22Rv1 (cell line): ENCODE data around the gene SEC16A.

Experiments used
- H3K27ac ChIP-seq: fragments of 450-650 bp; 2 replicates; pipeline ENCODE4 v1.5.1; 2017
- CTCF ChIP-seq: fragments of 450-650 bp; IDR thresholded peaks from 2 replicates; pipeline ENCODE4 v1.5.1; 2017; ENCODE audit warnings: mild to moderate bottlenecking
- ZFX ChIP-seq: fragments of 450-650 bp; IDR thresholded peaks from 2 replicates; pipeline ENCODE4 v1.6.1; 2017; ENCODE audit warnings: antibody characterized with exemption, borderline replicate concordance

The SEC16A gene

DNA sequence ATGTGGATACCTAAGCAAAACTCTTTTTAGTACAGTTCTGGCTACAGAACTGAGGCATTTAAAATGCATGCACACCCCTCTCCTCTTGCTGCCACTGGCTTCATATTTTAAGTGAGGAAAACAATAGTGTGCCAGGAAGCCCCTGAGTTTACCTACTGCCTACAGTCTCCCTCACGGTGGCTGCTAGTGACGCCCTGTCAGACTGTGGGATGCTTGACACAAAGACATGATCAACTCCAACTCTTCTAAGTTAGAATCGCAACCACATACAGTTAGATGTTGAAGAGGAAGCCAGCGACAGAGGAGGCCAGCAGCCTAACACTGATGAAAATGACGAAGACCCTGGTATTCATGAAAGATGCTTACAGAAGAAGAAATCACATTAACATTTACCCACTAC, 1.3 kb downstream of the SEC16A start:
- no peak for TF ChIP-seq ZFX
- no peak for TF ChIP-seq CTCF
- peak overlapping the region; percentile 97; the same call in 1 of the 2 replicates for H3K27ac ChIP-seq

DNA sequence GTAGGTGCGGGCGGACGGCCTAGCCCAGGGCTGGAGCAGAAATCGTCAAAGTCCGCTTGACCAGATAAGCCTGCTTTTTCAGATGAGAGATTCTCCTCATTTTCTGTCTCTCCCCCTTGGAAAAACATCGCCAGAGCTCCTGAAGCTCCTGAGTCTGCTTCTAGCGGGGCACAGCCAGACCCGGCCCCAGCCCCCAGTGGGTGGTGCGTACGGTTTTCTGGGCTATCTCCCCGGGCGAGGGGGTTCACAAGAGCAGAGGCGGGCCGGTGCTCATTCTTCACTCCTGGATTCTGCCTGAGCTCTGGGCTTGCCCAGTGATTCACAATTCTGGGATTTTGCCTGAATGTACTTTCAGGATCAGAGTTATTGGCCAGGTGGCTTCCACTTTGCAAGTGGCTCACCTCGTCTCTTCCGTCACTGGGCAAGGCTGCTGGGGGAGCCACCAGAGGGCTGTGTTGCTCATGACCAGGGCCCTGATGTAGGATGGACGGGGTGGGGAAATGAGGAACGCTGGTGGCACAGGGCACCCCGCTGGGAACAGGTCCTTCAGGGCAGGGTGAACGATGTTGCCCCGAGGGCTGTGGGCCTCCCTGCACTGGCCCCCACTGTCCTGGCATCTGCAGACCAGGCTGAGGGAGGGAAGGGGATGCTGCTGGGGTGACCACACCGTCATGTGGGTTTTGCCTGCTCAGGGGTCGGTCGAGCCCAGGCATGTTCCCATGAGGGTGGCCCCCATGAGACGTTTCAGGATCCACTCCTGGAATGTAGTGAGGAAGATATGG, 6.3 kb downstream of the SEC16A start:
- TF ChIP-seq CTCF: no peak
- no peak for TF ChIP-seq ZFX
- H3K27ac ChIP-seq: no peak overlapping the region

DNA sequence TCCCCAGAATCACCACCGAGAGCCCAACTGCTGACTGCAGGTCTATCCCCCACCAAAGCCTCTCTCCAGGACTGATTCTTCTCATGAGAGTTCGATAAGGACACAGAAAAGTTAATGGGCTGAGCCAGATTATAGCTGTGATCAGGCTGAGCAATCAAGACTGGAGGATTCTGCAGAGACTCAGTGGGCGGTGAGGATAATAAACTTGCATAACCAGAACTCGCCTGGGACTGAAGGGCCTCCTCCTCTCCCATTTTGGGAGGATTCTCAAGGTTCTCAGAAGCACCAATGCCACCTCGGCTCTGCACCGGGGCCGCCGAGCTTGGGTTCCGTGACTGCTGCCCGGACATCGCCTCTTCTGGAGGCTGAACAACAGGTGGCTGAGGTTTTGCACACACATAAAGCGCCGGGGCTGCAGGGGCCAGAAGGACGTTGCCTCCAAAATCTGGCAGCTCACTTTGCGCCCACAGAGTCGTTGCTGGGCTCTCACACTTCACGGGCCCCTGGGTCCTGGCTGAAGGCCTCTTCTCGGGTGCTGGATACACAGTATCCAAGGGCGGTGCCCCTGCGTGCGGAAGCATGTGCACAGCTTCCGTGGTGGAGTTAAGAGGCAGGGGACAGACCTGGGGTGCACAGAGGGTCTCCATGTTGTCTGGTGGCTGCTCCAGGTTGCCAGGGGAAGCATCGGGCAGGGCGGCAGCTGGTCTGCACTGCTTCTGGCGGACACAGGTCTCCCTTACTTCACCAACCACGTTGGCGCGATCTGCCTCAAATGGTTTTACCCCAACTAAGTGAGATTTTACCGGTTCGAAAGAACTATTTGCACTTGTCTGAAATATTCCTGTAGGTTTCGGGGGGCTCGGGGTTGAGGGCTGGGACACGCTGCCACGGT, 7.6 kb downstream of the SEC16A start:
- H3K27ac ChIP-seq: no peak overlapping the region
- no peak for TF ChIP-seq CTCF
- TF ChIP-seq ZFX: no peak

DNA sequence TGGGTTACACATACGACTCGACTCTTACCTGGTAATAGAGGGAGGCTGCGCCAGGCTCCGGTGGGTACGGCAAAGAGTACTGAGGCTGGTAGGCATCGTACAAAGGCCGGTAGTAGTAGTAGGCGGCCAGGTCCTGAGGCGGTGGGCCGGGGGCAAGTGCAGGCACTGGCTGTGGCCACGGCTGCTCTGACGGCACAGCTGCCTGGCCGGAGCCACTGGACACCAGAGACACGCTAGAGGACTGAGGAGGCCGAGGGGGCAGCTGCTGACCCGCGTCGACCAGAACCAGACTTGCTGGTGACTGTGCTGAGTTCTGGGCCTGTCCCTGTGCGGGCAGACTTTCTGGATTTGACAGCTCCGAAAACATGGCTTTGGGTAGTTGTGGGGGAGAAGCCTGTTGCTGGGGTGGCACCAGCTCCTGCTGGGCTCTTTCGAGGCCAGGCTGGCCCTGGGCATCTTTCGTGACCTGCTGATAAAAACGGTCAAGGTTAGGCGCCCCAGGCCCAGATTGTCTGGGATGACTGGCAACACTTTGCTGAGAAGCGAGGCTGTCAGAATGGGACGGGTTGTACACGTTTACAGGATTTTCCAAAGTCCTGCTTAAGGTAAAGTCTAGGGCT, 8.7 kb downstream of the SEC16A start:
- no peak overlapping the region for H3K27ac ChIP-seq
- no peak for TF ChIP-seq ZFX

DNA sequence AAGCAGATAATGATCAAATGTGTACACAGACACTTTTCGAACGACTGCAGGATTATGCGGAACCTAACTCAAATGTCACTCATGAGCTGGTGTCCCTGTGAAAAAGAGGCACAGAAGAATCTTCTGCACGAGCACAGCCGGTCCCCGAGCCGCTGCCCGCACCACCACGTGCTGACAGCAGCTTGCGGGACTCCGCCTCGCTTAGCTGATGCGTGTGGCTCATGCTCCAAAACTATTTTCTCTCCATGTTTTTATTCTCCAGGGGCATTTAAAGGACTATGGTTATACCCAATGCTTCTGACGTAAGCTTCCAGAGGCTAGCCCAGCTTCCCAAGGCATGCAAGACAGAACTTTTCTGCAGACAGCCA, 9.5 kb downstream of the SEC16A start:
- H3K27ac ChIP-seq: no peak overlapping the region
- TF ChIP-seq ZFX: no peak

DNA sequence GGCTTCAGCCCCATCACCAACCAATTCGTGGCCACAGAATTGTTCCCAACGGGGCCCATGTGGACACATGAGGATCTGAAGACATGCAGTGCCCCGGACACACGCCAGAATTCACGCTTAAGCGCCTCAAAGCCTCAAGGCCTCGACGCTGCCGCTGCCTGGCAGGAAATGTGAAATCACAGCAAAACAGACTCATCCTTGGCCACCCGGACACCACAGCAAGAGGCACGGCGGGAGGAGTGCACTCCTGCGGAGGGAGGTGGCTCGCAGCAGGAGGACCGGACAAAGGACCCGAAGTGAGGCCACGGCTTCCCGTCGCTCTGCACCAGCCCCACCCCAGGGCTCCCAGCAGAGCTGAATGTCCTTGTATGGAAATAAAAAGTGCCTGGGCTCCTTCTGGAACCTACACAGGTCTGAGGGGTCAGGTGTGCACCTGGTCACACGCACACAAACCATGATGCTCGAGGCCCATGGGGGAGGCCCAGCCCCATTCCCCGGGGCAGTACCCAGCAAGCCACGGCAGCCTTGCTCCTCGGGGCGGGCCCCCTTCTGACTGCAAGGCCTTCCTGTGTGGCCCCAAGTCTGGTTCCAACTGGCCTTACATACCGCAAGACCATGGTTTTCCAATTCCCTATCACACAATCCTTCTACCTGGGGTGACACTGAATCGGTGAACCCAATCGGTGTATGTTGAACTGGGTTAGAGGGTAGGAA, 10.0 kb downstream of the SEC16A start:
- H3K27ac ChIP-seq: no peak overlapping the region
- TF ChIP-seq ZFX: no peak
- TF ChIP-seq CTCF: no peak

- no peak overlapping the region for H3K27ac ChIP-seq
- no peak for TF ChIP-seq ZFX
- no peak for TF ChIP-seq CTCF
Observed at GRCh38 chr9:136471802-136472487, 10.9 kb downstream of the SEC16A start.
